Measurements from ENCODE around the gene MBNL2. TPM values are rescaled to one million over a fixed set of nuclear protein-coding genes. Genes with fewer than 3 reads are reported as not detected.

The MBNL2 gene
- total and polyA plus RNA-seq, 10 of the 15 experiments (the other 5 are each of a cell fraction or from before 2014, with no cell fraction given): 1.6 to 9.7 (median 6.7) TPM

DNA sequence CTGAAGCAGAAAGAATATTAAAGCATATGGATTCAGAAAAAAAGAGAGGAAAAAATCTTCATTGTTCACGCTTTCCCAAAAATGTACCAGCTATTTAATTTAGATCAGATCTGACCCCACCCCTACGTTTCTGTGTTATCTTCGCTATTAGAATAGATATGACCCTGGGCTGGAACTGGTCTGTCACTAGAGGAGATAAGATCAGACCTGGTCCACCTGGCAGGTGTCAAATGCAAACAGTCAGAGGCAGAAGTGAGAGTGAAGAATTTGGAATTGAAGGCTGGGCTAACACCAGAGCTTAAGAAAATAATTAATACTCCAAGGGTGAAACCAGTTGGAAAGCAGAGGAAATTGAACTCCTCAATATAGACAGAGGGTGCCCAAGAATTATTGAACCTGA is 30.0 kb upstream of the MBNL2 start (continued):
- TF ChIP-seq, protein P1, sequence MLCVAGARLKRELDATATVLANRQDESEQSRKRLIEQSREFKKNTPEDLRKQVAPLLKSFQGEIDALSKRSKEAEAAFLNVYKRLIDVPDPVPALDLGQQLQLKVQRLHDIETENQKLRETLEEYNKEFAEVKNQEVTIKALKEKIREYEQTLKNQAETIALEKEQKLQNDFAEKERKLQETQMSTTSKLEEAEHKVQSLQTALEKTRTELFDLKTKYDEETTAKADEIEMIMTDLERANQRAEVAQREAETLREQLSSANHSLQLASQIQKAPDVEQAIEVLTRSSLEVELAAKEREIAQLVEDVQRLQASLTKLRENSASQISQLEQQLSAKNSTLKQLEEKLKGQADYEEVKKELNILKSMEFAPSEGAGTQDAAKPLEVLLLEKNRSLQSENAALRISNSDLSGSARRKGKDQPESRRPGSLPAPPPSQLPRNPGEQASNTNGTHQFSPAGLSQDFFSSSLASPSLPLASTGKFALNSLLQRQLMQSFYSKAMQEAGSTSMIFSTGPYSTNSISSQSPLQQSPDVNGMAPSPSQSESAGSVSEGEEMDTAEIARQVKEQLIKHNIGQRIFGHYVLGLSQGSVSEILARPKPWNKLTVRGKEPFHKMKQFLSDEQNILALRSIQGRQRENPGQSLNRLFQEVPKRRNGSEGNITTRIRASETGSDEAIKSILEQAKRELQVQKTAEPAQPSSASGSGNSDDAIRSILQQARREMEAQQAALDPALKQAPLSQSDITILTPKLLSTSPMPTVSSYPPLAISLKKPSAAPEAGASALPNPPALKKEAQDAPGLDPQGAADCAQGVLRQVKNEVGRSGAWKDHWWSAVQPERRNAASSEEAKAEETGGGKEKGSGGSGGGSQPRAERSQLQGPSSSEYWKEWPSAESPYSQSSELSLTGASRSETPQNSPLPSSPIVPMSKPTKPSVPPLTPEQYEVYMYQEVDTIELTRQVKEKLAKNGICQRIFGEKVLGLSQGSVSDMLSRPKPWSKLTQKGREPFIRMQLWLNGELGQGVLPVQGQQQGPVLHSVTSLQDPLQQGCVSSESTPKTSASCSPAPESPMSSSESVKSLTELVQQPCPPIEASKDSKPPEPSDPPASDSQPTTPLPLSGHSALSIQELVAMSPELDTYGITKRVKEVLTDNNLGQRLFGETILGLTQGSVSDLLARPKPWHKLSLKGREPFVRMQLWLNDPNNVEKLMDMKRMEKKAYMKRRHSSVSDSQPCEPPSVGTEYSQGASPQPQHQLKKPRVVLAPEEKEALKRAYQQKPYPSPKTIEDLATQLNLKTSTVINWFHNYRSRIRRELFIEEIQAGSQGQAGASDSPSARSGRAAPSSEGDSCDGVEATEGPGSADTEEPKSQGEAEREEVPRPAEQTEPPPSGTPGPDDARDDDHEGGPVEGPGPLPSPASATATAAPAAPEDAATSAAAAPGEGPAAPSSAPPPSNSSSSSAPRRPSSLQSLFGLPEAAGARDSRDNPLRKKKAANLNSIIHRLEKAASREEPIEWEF (IDR thresholded peaks at IDR 0.05; ENCODE audit: insufficient replicate concordance, low read depth, low read length): no peak

DNA sequence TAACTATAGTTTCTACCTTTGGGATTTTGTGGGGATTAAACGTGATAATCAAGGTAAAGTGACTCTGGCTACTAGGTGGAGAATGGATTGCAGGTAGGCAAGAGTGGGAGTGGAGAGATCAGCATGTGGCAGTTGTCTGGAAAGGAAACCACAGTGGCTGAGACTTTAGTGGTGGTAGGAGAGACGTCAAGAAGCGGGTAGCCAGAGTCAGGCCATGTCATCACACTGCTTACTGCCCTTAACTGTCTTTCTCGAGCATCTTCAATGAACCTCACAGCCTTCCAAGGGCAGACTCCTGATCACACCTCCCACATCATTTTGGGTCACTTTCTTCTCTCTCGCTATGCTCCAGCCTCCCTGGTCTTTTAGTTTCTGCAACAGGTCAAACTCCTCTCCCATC is 28.6 kb upstream of the MBNL2 start:
- H3K9me3 ChIP-seq (replicated peaks; ENCODE audit: control insufficient read depth, insufficient read depth, low read length): no peaks in the 10 kb centered on the region; the same call in 2 of the 3 replicates
- SMC1A ChIA-PET (ENCODE audit: uncharacterized antibody, unreplicated experiment): no interaction called here
- WGBS (ENCODE audit: insufficient coverage, insufficient replicate concordance, low lambda C conversion rate, missing lambda C conversion rate): 45% methylated on average over 5 of the region's 5 CpGs
- intact Hi-C loops (cut with micrococcal nuclease; ENCODE audit: unreplicated experiment) (no loop called here), in situ Hi-C loops (cut with MboI) (no loop called here)
- TF ChIP-seq SP1 (IDR thresholded peaks at IDR 0.05; ENCODE audit: low read depth, low read length) (no peak), SUZ12 (IDR thresholded peaks at IDR 0.05; ENCODE audit: unreplicated experiment) (no peak), KLF5 (IDR thresholded peaks at IDR 0.05; ENCODE audit: partially characterized antibody) (no peak), SMARCA5 (IDR thresholded peaks at IDR 0.05) (no peak), PAX5 (IDR thresholded peaks at IDR 0.05; ENCODE audit: borderline replicate concordance, low read depth, low read length) (no peak), LARP7 (IDR thresholded peaks at IDR 0.05) (no peak)
- TF ChIP-seq, protein P2, sequence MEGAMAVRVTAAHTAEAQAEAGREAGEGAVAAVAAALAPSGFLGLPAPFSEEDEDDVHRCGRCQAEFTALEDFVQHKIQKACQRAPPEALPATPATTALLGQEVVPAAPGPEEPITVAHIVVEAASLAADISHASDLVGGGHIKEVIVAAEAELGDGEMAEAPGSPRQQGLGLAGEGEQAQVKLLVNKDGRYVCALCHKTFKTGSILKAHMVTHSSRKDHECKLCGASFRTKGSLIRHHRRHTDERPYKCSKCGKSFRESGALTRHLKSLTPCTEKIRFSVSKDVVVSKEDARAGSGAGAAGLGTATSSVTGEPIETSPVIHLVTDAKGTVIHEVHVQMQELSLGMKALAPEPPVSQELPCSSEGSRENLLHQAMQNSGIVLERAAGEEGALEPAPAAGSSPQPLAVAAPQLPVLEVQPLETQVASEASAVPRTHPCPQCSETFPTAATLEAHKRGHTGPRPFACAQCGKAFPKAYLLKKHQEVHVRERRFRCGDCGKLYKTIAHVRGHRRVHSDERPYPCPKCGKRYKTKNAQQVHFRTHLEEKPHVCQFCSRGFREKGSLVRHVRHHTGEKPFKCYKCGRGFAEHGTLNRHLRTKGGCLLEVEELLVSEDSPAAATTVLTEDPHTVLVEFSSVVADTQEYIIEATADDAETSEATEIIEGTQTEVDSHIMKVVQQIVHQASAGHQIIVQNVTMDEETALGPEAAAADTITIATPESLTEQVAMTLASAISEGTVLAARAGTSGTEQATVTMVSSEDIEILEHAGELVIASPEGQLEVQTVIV (IDR thresholded peaks at IDR 0.05; ENCODE audit: borderline replicate concordance, partially characterized antibody): no peak
- no peak for FAIRE-seq
- no peak overlapping the region for H3K9ac ChIP-seq (ENCODE audit: control insufficient read depth, insufficient read depth, low read length)
- no peak overlapping the region for H3K27ac ChIP-seq (ENCODE audit: control insufficient read depth, insufficient read depth)
- H2AFZ ChIP-seq (ENCODE audit: control insufficient read depth, low read depth, low read length): no peak overlapping the region
- H3K4me2 ChIP-seq (ENCODE audit: control insufficient read depth, insufficient read depth): no peak overlapping the region
- H3K27me3 ChIP-seq (replicated peaks in 1 of 2; ENCODE audit: control insufficient read depth in 2 of 2, insufficient read depth in 2 of 2, low read length in 1 of 2): no peaks in the 10 kb centered on the region; a peak in 1 of 4 replicates
- H3K4me1 ChIP-seq (ENCODE audit: control insufficient read depth, insufficient read depth, low read length): no peaks in the 10 kb centered on the region
- H3K4me3 ChIP-seq: no peak overlapping the region
- POLR2A ChIA-PET: no interaction called here
- ATAC-seq: no peak
- DNase-seq (ENCODE audit: low read depth, low spot score): no peak
- H3K79me2 ChIP-seq (ENCODE audit: control insufficient read depth, insufficient read depth, low read length): no peaks in the 10 kb centered on the region
- no peaks in the 10 kb centered on the region for H4K20me1 ChIP-seq (ENCODE audit: control insufficient read depth, insufficient read depth)
- CTCF ChIA-PET: no interaction called here
- RAD21 ChIA-PET (ENCODE audit: unreplicated experiment): no interaction called here
- no peaks in the 10 kb centered on the region for H3K36me3 ChIP-seq (ENCODE audit: control insufficient read depth in 2 of 2, insufficient read depth in 2 of 2, low read length in 1 of 2)
- no TSS peak for BruUV-seq (replicated peaks)

All from GM12878 (cell line).